Breast epithelium (tissue), 4 donors: Measurements from ENCODE around the gene PLPP2. TPM values are rescaled to one million over a fixed set of nuclear protein-coding genes. Genes with fewer than 3 reads are reported as not detected.
A peak's percentile ranks its signal among the peaks of the same experiment; 100 is the strongest.

Source experiments
- DNase-seq, 2 donors: peaks; one replicate each; pipeline ENCODE4 v3.0.0-alpha.2; 2019; ENCODE audit warnings: low spot score in 2 of 2
- H3K27ac ChIP-seq, 2 donors: fragments of 200-600 bp; sonication (generic) in 1 of 2; one replicate each; pipeline ENCODE4 v1.5.1; 2016 to 2019; ENCODE audit warnings: mild to moderate bottlenecking in 1 of 2
- H3K27me3 ChIP-seq, 2 donors: fragments of 200-600 bp; sonication (generic) in 1 of 2; one replicate each; pipeline versions ENCODE4 v1.5.1 to v1.6.0; 2017 to 2019; ENCODE audit warnings: control low read depth in 1 of 2, mild to moderate bottlenecking in 1 of 2
- H3K36me3 ChIP-seq: fragments of 200-600 bp; one replicate; pipeline ENCODE4 v1.5.1; 2019
- H3K4me1 ChIP-seq, 2 donors: fragments of 200-600 bp; sonication (generic); one replicate each; pipeline ENCODE4 v1.5.1; 2016 to 2019; ENCODE audit warnings: control low read depth in 1 of 2
- H3K4me3 ChIP-seq, 3 donors: fragments of 200-600 bp; sonication (generic); 1 replicate in 2 of 3; 2 replicates in 1 of 3; pipeline ENCODE4 v1.5.1; 2016 to 2019; ENCODE audit warnings: mild to moderate bottlenecking in 3 of 3, moderate library complexity in 2 of 3
- H3K9me3 ChIP-seq, 2 donors: fragments of 200-600 bp; sonication (generic) in 1 of 2; one replicate each; pipeline ENCODE4 v1.5.1; 2016 to 2019; ENCODE audit warnings: control low read depth in 1 of 2
- CTCF ChIP-seq, 3 donors: fragments of 450-650 bp; IDR thresholded peaks; one replicate each; pipeline ENCODE4 v1.5.1; 2016 to 2017; ENCODE audit warnings: antibody characterized with exemption in 3 of 3, mild to moderate bottlenecking in 3 of 3, moderate library complexity in 3 of 3
- POLR2A ChIP-seq: fragments of 450-650 bp; IDR thresholded peaks from one replicate; pipeline ENCODE4 v1.6.1; 2016; ENCODE audit warnings: antibody characterized with exemption, mild to moderate bottlenecking, moderate library complexity
- POLR2AphosphoS5 ChIP-seq, 3 donors: sonication (generic); formaldehyde crosslinking; IDR thresholded peaks; one replicate each; pipeline ENCODE4 v1.6.1; 2017; ENCODE audit warnings: antibody characterized with exemption in 3 of 3
- intact Hi-C: fragments of 100-400 bp; cut with DNase I; formaldehyde crosslinking; loops from one replicate; pipeline ENCODE4 v1.15.1; 2023; ENCODE audit warnings: low total_unique reads
- total RNA-seq, 3 donors: library from RNA; depleted of rRNA; stranded (reverse); fragments of >200 nt; gene quantifications; one replicate each; pipeline ENCODE4 v1.1.0, GENCODE V29; 2016

The PLPP2 gene
- total RNA-seq, 3 donors from 2014 or later: 0.48 to 166 (median 120) TPM

- peak in 1 of 2 donors; percentile 44 for DNase-seq
- H3K27me3 ChIP-seq: peaks cover 0 to 11% of the 10 kb centered on the region in 2 donors
- H3K36me3 ChIP-seq: no peaks in the 10 kb centered on the region
- H3K4me3 ChIP-seq: peak overlapping the region in 1 of 3 donors; percentile 46
- H3K4me1 ChIP-seq: peaks cover 0 to 29% of the 10 kb centered on the region in 2 donors
- intact Hi-C loops: no loop called here
- peak overlapping the region; percentile 73 to 87 for H3K27ac ChIP-seq
- H3K9me3 ChIP-seq: no peaks in the 10 kb centered on the region
- TF ChIP-seq POLR2A (no peak), CTCF (IDR thresholded peaks at IDR 0.05) (no peak), POLR2AphosphoS5 (IDR thresholded peaks at IDR 0.05) (no peak)
These were observed 4.6 kb upstream of the PLPP2 start for GRCh38 chr19:295687-296370.

DNA sequence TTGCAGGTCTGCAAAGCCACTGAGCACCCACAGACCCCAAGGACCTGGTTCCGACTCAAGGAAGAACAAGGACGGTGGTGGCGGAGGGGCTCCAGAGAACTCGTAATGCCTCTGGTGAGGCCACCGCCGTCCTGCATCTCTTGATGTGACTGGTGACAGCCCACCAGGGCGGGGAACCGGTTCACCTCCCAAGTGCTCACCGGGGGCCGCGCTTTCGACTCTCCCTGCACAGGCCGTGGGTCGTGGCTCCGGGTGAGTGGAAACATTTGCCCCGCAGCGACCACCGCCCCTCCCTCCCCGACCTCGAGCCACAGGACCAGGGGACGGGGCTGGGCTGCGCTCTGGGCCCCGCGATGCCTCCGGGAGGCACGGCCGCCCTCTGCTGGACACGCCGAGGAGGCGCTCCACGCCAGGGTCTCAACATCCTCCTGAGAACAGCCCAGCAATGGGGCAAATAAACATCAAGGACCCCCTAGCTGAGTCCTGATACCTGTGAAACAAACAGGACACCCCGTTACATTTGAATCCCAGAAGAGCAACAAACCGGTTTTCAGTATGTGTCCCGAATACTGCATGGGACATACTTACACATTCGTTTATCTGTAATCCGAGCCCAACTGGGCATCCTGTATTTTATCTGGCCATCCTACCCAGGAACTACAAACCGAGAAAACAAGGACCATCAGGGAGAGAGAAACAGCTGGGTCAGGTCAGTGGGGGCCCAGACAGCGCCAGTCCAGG lies 3.9 kb upstream of the PLPP2 start:
- Histone ChIP-seq H3K36me3 (no peaks in the 10 kb centered on the region), H3K4me3 (peak overlapping the region in 2 of 3 donors; percentile 20 to 46), H3K4me1 (peaks cover 0 to 29% of the 10 kb centered on the region in 2 donors), H3K27me3 (peaks cover 0 to 11% of the 10 kb centered on the region in 2 donors), H3K27ac (peak overlapping the region; percentile 73 to 87), H3K9me3 (no peaks in the 10 kb centered on the region)
- peak in 1 of 2 donors; percentile 62 for DNase-seq
- TF ChIP-seq POLR2A (no peak), CTCF (IDR thresholded peaks at IDR 0.05) (peak; percentile 51 to 72 (median 58))
- intact Hi-C loops: no loop called here

GRCh38 chr19:294341-294945 lies 3.2 kb upstream of the PLPP2 start:
- Histone ChIP-seq H3K27ac (peak overlapping the region in 1 of 2 donors; percentile 87), H3K9me3 (no peaks in the 10 kb centered on the region), H3K36me3 (no peaks in the 10 kb centered on the region), H3K27me3 (peaks cover 0 to 11% of the 10 kb centered on the region in 2 donors), H3K4me3 (peak overlapping the region in 2 of 3 donors; percentile 20 to 46), H3K4me1 (peaks cover 0 to 29% of the 10 kb centered on the region in 2 donors)
- TF ChIP-seq CTCF (IDR thresholded peaks at IDR 0.05) (no peak), POLR2A (no peak), POLR2AphosphoS5 (IDR thresholded peaks at IDR 0.05) (no peak)
- DNase-seq: peak in 1 of 2 donors; percentile 46
- intact Hi-C loops: no loop called here

DNA sequence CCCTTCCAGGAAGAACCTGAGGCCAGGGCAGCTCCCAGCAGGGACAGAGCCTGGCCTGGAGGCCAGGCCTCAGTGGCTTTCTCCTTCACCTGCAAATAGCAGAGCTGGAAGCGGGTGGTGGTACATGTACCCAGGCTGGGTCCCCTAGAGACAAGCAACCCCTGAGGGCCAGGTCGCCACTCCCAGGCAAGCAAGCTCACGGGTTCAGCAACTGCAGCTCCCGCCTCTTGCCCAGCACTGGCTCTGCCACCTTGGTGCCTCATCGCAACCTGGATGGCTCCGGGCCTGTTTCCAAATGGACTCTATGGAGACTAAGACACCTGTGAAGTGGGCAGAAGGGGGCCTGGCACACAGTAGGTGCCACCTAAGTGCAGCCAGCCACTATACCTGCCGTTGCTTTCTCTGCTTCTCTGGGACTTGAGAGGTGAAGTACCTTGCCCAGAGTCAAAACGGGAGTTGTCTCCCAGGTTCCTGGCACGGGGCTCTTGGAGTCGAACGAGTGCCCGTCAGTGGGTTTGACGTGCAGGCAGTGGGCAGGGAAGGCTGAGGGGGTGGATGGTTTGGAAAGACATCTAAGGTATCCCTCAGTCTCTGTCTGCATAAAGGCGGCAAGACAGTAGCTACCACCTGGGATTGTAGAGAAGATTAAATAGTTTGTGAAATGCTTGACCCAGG lies 2.4 kb upstream of the PLPP2 start:
- DNase-seq: peak in 1 of 2 donors; percentile 51

More for the DNA sequence above, 2.4 kb upstream of the PLPP2 start:
- peaks cover 0 to 11% of the 10 kb centered on the region in 2 donors for H3K27me3 ChIP-seq
- no peaks in the 10 kb centered on the region for H3K36me3 ChIP-seq
- peaks cover 0 to 36% of the 10 kb centered on the region in 2 donors for H3K4me1 ChIP-seq
- TF ChIP-seq CTCF (IDR thresholded peaks at IDR 0.05) (no peak), POLR2A (no peak), POLR2AphosphoS5 (IDR thresholded peaks at IDR 0.05) (no peak)
- H3K9me3 ChIP-seq: no peaks in the 10 kb centered on the region
- H3K27ac ChIP-seq: peak overlapping the region; percentile 11 to 87
- H3K4me3 ChIP-seq: no peak overlapping the region
- intact Hi-C loops: no loop called here
